ENCODE results near the gene MAGI1.

Gene MAGI1

GRCh38 chr3:65664931-65665330 lies 373.8 kb downstream of the MAGI1 start:
- H3K4me1 ChIP-seq (ENCODE audit: insufficient read depth, low read length), result 0 out of 2 replicates have a peak, but pooled peaks cover 5% of the 10 kb centered on the region
- H3K9ac ChIP-seq (ENCODE audit: low read depth, low read length), result no peak overlapping the region
- no peaks in the 10 kb centered on the region for H3K36me3 ChIP-seq (ENCODE audit: insufficient read depth, low read length)
- H3K9me3 ChIP-seq (ENCODE audit: control insufficient read depth, insufficient read depth, low read length), result no peaks in the 10 kb centered on the region

GRCh38 chr3:65664446-65664845 lies 374.3 kb downstream of the MAGI1 start:
- H3K9ac ChIP-seq (ENCODE audit: low read depth, low read length), result no peak overlapping the region
- no peaks in the 10 kb centered on the region for H3K9me3 ChIP-seq (ENCODE audit: control insufficient read depth, insufficient read depth, low read length)
- no peaks in the 10 kb centered on the region for H3K36me3 ChIP-seq (ENCODE audit: insufficient read depth, low read length)
- H3K4me1 ChIP-seq (ENCODE audit: insufficient read depth, low read length), result 0 out of 2 replicates have a peak, but pooled peaks cover 5% of the 10 kb centered on the region

GRCh38 chr3:65662095-65662494 lies 376.6 kb downstream of the MAGI1 start:
- Histone ChIP-seq H3K9ac (ENCODE audit: low read depth, low read length) (no peak overlapping the region), H3K9me3 (ENCODE audit: control insufficient read depth, insufficient read depth, low read length) (no peaks in the 10 kb centered on the region), H3K36me3 (ENCODE audit: insufficient read depth, low read length) (no peaks in the 10 kb centered on the region), H3K4me1 (ENCODE audit: insufficient read depth, low read length) (peaks cover 12% of the 10 kb centered on the region; the same call in 1 of the 2 replicates)

- no peaks in the 10 kb centered on the region for H3K9me3 ChIP-seq (ENCODE audit: control insufficient read depth, insufficient read depth, low read length)
- no peaks in the 10 kb centered on the region for H3K36me3 ChIP-seq (ENCODE audit: insufficient read depth, low read length)
- no peak overlapping the region for H3K9ac ChIP-seq (ENCODE audit: low read depth, low read length)
- H3K4me1 ChIP-seq (ENCODE audit: insufficient read depth, low read length), result peaks cover 11% of the 10 kb centered on the region; the same call in 1 of the 2 replicates
These were observed 378.6 kb downstream of the MAGI1 start for GRCh38 chr3:65660000-65660598.

GRCh38 chr3:65659396-65659795 lies 379.3 kb downstream of the MAGI1 start:
- H3K36me3 ChIP-seq (ENCODE audit: insufficient read depth, low read length), result no peaks in the 10 kb centered on the region
- no peaks in the 10 kb centered on the region for H3K9me3 ChIP-seq (ENCODE audit: control insufficient read depth, insufficient read depth, low read length)

GRCh38 chr3:65658401-65658800 lies 380.3 kb downstream of the MAGI1 start:
- peaks cover 16% of the 10 kb centered on the region; the same call in 1 of the 2 replicates for H3K4me1 ChIP-seq (ENCODE audit: insufficient read depth, low read length)

More at GRCh38 chr3:65659396-65659795, 379.3 kb downstream of the MAGI1 start:
- H3K4me1 ChIP-seq (ENCODE audit: insufficient read depth, low read length), result peaks cover 11% of the 10 kb centered on the region; the same call in 1 of the 2 replicates
- no peak overlapping the region for H3K9ac ChIP-seq (ENCODE audit: low read depth, low read length)

GRCh38 chr3:65655061-65655460 lies 383.7 kb downstream of the MAGI1 start:
- H3K9me3 ChIP-seq (ENCODE audit: control insufficient read depth, insufficient read depth, low read length), result no peaks in the 10 kb centered on the region
- no peak overlapping the region for H3K9ac ChIP-seq (ENCODE audit: low read depth, low read length)
- no peaks in the 10 kb centered on the region for H3K36me3 ChIP-seq (ENCODE audit: insufficient read depth, low read length)
- peaks cover 16% of the 10 kb centered on the region; the same call in 1 of the 2 replicates for H3K4me1 ChIP-seq (ENCODE audit: insufficient read depth, low read length)

More at GRCh38 chr3:65658401-65658800, 380.3 kb downstream of the MAGI1 start:
- no peaks in the 10 kb centered on the region for H3K36me3 ChIP-seq (ENCODE audit: insufficient read depth, low read length)
- no peak overlapping the region for H3K9ac ChIP-seq (ENCODE audit: low read depth, low read length)
- no peaks in the 10 kb centered on the region for H3K9me3 ChIP-seq (ENCODE audit: control insufficient read depth, insufficient read depth, low read length)

- Histone ChIP-seq H3K9ac (ENCODE audit: low read depth, low read length) (no peak overlapping the region), H3K9me3 (ENCODE audit: control insufficient read depth, insufficient read depth, low read length) (no peaks in the 10 kb centered on the region), H3K36me3 (ENCODE audit: insufficient read depth, low read length) (no peaks in the 10 kb centered on the region), H3K4me1 (ENCODE audit: insufficient read depth, low read length) (peaks cover 15% of the 10 kb centered on the region; the same call in 1 of the 2 replicates)
These were observed 385.0 kb downstream of the MAGI1 start for GRCh38 chr3:65653731-65654130.

- Histone ChIP-seq H3K9me3 (ENCODE audit: control insufficient read depth, insufficient read depth, low read length) (0 out of 2 replicates have a peak, but pooled peaks cover 2% of the 10 kb centered on the region), H3K9ac (ENCODE audit: low read depth, low read length) (no peak overlapping the region), H3K4me1 (ENCODE audit: insufficient read depth, low read length) (0 out of 2 replicates have a peak, but pooled peaks cover 5% of the 10 kb centered on the region), H3K36me3 (ENCODE audit: insufficient read depth, low read length) (no peaks in the 10 kb centered on the region)
These were observed 388.5 kb downstream of the MAGI1 start for GRCh38 chr3:65650247-65650646.

- H3K9me3 ChIP-seq (ENCODE audit: control insufficient read depth, insufficient read depth, low read length), result 0 out of 2 replicates have a peak, but pooled peaks cover 2% of the 10 kb centered on the region
- H3K36me3 ChIP-seq (ENCODE audit: insufficient read depth, low read length), result no peaks in the 10 kb centered on the region
These were observed 391.3 kb downstream of the MAGI1 start for GRCh38 chr3:65647369-65647768.

GRCh38 chr3:65642883-65643282 lies 395.8 kb downstream of the MAGI1 start:
- 0 out of 2 replicates have a peak, but pooled peaks cover 2% of the 10 kb centered on the region for H3K9me3 ChIP-seq (ENCODE audit: control insufficient read depth, insufficient read depth, low read length)
- peaks cover 27% of the 10 kb centered on the region for H3K4me1 ChIP-seq (ENCODE audit: insufficient read depth, low read length)
- no peak overlapping the region for H3K9ac ChIP-seq (ENCODE audit: low read depth, low read length)
- no peaks in the 10 kb centered on the region for H3K36me3 ChIP-seq (ENCODE audit: insufficient read depth, low read length)

More at GRCh38 chr3:65647369-65647768, 391.3 kb downstream of the MAGI1 start:
- no peak overlapping the region for H3K9ac ChIP-seq (ENCODE audit: low read depth, low read length)
- 0 out of 2 replicates have a peak, but pooled peaks cover 8% of the 10 kb centered on the region for H3K4me1 ChIP-seq (ENCODE audit: insufficient read depth, low read length)

- Histone ChIP-seq H3K4me1 (ENCODE audit: insufficient read depth, low read length) (peaks cover 27% of the 10 kb centered on the region), H3K36me3 (ENCODE audit: insufficient read depth, low read length) (no peaks in the 10 kb centered on the region), H3K9me3 (ENCODE audit: control insufficient read depth, insufficient read depth, low read length) (no peaks in the 10 kb centered on the region), H3K9ac (ENCODE audit: low read depth, low read length) (no peak overlapping the region)
These were observed 396.9 kb downstream of the MAGI1 start for GRCh38 chr3:65641777-65642176.

- H3K36me3 ChIP-seq (ENCODE audit: insufficient read depth, low read length), result no peaks in the 10 kb centered on the region
- peaks cover 27% of the 10 kb centered on the region for H3K4me1 ChIP-seq (ENCODE audit: insufficient read depth, low read length)
- no peak overlapping the region for H3K9ac ChIP-seq (ENCODE audit: low read depth, low read length)
- no peaks in the 10 kb centered on the region for H3K9me3 ChIP-seq (ENCODE audit: control insufficient read depth, insufficient read depth, low read length)
These were observed 397.7 kb downstream of the MAGI1 start for GRCh38 chr3:65641045-65641444.

GRCh38 chr3:65639444-65639843 lies 399.3 kb downstream of the MAGI1 start:
- peaks cover 27% of the 10 kb centered on the region for H3K4me1 ChIP-seq (ENCODE audit: insufficient read depth, low read length)
- H3K9ac ChIP-seq (ENCODE audit: low read depth, low read length), result no peak overlapping the region
- no peaks in the 10 kb centered on the region for H3K9me3 ChIP-seq (ENCODE audit: control insufficient read depth, insufficient read depth, low read length)
- no peaks in the 10 kb centered on the region for H3K36me3 ChIP-seq (ENCODE audit: insufficient read depth, low read length)

GRCh38 chr3:65638301-65638700 lies 400.4 kb downstream of the MAGI1 start:
- H3K9ac ChIP-seq (ENCODE audit: low read depth, low read length), result no peak overlapping the region
- no peaks in the 10 kb centered on the region for H3K36me3 ChIP-seq (ENCODE audit: insufficient read depth, low read length)
- H3K9me3 ChIP-seq (ENCODE audit: control insufficient read depth, insufficient read depth, low read length), result no peaks in the 10 kb centered on the region
- H3K4me1 ChIP-seq (ENCODE audit: insufficient read depth, low read length), result peaks cover 22% of the 10 kb centered on the region
